Fibroblast of lung (primary cell): Measurements from ENCODE around the gene FDXACB1.

Experiments
- CTCF ChIP-seq, 2 donors: IDR thresholded peaks in 1 of 2; conservative IDR thresholded peaks in 1 of 2; 1 replicate in 1 of 2; 2 replicates in 1 of 2; pipeline ENCODE4 v1.5.1; 2011 to 2012; ENCODE audit warnings: low read length in 2 of 2, control low read depth in 1 of 2, inconsistent platforms in 1 of 2, low read depth in 1 of 2, mild to moderate bottlenecking in 1 of 2
- EZH2 ChIP-seq: IDR thresholded peaks from 2 replicates; pipeline ENCODE4 v1.5.1; 2012; ENCODE audit warnings: low read length, control low read depth, mild to moderate bottlenecking; ENCODE audit errors: missing control alignments

- TF ChIP-seq CTCF (conservative IDR thresholded peaks at IDR 0.05 in 1 of 2, IDR thresholded peaks at IDR 0.05 in 1 of 2; ENCODE audit: low read depth in 1 of 2, low read length in 2 of 2) (no peak), EZH2 (no peak)
These were observed 29.3 kb downstream of the FDXACB1 start for GRCh38 chr11:111849631-111850030.
